WERI-Rb-1 (cell line): Measurements from ENCODE around the gene ZNF462.
A peak's percentile ranks its signal among the peaks of the same experiment; 100 is the strongest.
"Not testable (repeated sequence)": the region's sequence is repeated elsewhere in the genome, so short reads cannot be mapped to it uniquely, and the experiment has no call there.

Experiments
- DNase-seq: peaks from one replicate; pipeline ENCODE4 v3.0.0-alpha.2; 2020
- H3K27ac ChIP-seq: fragments of 250-450 bp; sonication (Bioruptor Pico); 2 replicates; pipeline ENCODE4 v1.5.1; 2020; ENCODE audit warnings: mild to moderate bottlenecking, moderate library complexity
- H3K27me3 ChIP-seq: fragments of 250-450 bp; sonication (Bioruptor Pico); 2 replicates; pipeline ENCODE4 v1.5.1; 2021; ENCODE audit warnings: mild to moderate bottlenecking, low read depth, moderate library complexity; ENCODE audit not compliant: insufficient read depth, severe bottlenecking
- H3K36me3 ChIP-seq: fragments of 250-450 bp; sonication (Bioruptor Pico); 2 replicates; pipeline ENCODE4 v1.5.1; 2020; ENCODE audit warnings: mild to moderate bottlenecking, moderate library complexity
- H3K4me3 ChIP-seq: 2 replicates; pipeline ENCODE4 v1.5.1; 2011; ENCODE audit warnings: low read depth, mild to moderate bottlenecking, control low read depth, low read length
- H3K9me3 ChIP-seq: fragments of 250-450 bp; sonication (Bioruptor Pico); 2 replicates; pipeline ENCODE4 v1.5.1; 2021; ENCODE audit warnings: mild to moderate bottlenecking, moderate library complexity; ENCODE audit not compliant: severe bottlenecking
- CTCF ChIP-seq: IDR thresholded peaks from 2 replicates; pipeline ENCODE4 v1.5.1; 2011; ENCODE audit warnings: low read depth, mild to moderate bottlenecking, control low read depth, inconsistent platforms, low read length

The ZNF462 gene

GRCh38 chr9:106892632-106893031, 29.7 kb downstream of the ZNF462 start:
- DNase-seq: no peak
- Histone ChIP-seq H3K27ac (no peak overlapping the region), H3K36me3 (peaks cover 3% of the 10 kb centered on the region; the same call in 1 of the 2 replicates), H3K27me3 (no peaks in the 10 kb centered on the region), H3K9me3 (no peaks in the 10 kb centered on the region), H3K4me3 (no peak overlapping the region)
- no peak for TF ChIP-seq CTCF

DNA sequence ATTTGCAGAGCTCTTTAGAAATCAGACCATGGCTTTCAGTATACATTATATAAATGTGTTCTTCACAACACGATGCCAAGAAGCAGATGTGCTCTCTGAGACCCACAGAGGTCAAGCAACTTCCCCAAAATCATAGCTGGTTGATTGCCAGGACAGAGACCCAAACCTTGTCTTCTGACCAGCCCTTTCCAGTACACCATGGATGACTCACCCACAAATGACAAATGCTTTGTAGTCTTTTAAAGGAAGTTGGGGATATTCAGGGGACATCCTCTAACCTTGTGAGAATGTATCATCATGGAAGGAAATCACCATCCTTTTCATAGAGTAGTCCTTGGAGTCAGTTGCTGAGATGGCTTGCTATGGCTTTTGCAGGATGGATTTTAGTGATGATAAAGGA, 30.1 kb downstream of the ZNF462 start:
- no peak for TF ChIP-seq CTCF
- Histone ChIP-seq H3K4me3 (no peak overlapping the region), H3K27ac (no peak overlapping the region), H3K9me3 (no peaks in the 10 kb centered on the region), H3K36me3 (peaks cover 3% of the 10 kb centered on the region; the same call in 1 of the 2 replicates), H3K27me3 (no peaks in the 10 kb centered on the region)
- DNase-seq: no peak

- no peak for DNase-seq
- no peak overlapping the region for H3K4me3 ChIP-seq
- H3K27ac ChIP-seq: no peak overlapping the region
- H3K36me3 ChIP-seq: no peaks in the 10 kb centered on the region
- H3K27me3 ChIP-seq: no peaks in the 10 kb centered on the region
- TF ChIP-seq CTCF: no peak
- H3K9me3 ChIP-seq: peaks cover 3% of the 10 kb centered on the region
Measured at GRCh38 chr9:106896695-106897094, 33.7 kb downstream of the ZNF462 start.

DNA sequence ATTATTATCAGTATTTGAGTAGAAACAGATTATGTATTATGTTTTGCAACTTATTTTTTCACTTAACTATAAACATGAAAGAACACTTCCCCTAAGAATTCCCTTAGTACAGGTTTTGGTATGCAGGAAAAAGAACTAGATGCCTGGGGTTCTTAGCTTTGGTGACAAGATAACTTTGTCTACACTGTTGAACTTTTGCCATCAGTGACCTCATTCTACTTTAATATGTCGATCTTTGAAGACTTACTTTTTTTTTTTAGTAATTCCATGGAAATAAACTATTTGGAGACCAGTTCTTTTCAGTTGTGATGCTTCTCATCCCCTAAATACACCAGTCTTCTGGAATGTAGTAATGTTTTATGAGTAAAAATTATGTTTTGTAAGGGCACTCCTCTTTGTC, 34.3 kb downstream of the ZNF462 start:
- DNase-seq: no peak
- no peaks in the 10 kb centered on the region for H3K36me3 ChIP-seq
- no peaks in the 10 kb centered on the region for H3K27me3 ChIP-seq
- no peak for TF ChIP-seq CTCF
- H3K4me3 ChIP-seq: no peak overlapping the region
- H3K9me3 ChIP-seq: peaks cover 3% of the 10 kb centered on the region
- H3K27ac ChIP-seq: peak overlapping the region; percentile 54

GRCh38 chr9:106897751-106898150, 34.8 kb downstream of the ZNF462 start:
- no peak for TF ChIP-seq CTCF
- H3K36me3 ChIP-seq: no peaks in the 10 kb centered on the region
- peak overlapping the region; percentile 73 for H3K27ac ChIP-seq
- H3K27me3 ChIP-seq: no peaks in the 10 kb centered on the region
- DNase-seq: peak; percentile 92
- no peak overlapping the region for H3K4me3 ChIP-seq
- H3K9me3 ChIP-seq: peaks cover 3% of the 10 kb centered on the region

DNA sequence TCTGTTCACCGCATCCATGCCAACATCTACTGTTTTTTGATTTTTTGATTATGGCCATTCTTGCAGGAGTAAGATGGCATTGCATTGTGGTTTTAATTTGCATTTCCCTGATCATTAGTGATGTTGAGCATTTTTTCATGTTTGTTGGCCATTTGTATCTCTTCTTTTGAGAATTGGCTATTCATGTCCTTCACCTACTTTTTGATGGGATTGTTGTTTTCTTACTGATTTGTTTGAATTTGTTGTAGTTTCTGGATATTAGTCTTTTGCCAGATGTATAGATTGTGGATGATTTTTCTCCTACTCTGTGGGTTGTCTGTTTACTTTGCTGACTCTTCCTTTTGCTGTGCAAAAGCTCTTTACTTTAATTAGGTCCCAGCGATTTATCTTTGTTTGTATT, 37.6 kb downstream of the ZNF462 start:
- not testable (repeated sequence) for H3K27me3 ChIP-seq

More for the DNA sequence above, 37.6 kb downstream of the ZNF462 start:
- not testable (repeated sequence) for H3K27ac ChIP-seq, H3K9me3 ChIP-seq, H3K4me3 ChIP-seq, H3K36me3 ChIP-seq, DNase-seq
